Mesenchymal stem cell (in vitro differentiated cells and primary cell): ENCODE measurements around the gene GTF3A.

Source experiments
- DNase-seq: peaks from one replicate; pipeline ENCODE4 v3.0.0-alpha.2; 2013
- H2AFZ ChIP-seq: one replicate; pipeline ENCODE4 v1.6.1; 2013; ENCODE audit warnings: low read depth, mild to moderate bottlenecking, control low read depth, inconsistent platforms, low read length, moderate library complexity
- H2AK5ac ChIP-seq: 2 replicates; pipeline ENCODE4 v1.6.1; 2013; ENCODE audit warnings: low read length, moderate library complexity, mild to moderate bottlenecking, inconsistent platforms; ENCODE audit not compliant: severe bottlenecking
- H2BK120ac ChIP-seq: one replicate; pipeline ENCODE4 v1.6.1; 2013; ENCODE audit warnings: low read depth, mild to moderate bottlenecking, inconsistent platforms, low read length, moderate library complexity
- H2BK12ac ChIP-seq, 2 experiments: one replicate each; pipeline ENCODE4 v1.6.1; 2013; ENCODE audit warnings: inconsistent platforms in 2 of 2, low read length in 2 of 2, mild to moderate bottlenecking in 2 of 2, moderate library complexity in 2 of 2, control low read depth in 1 of 2
- H2BK15ac ChIP-seq: one replicate; pipeline ENCODE4 v1.6.1; 2013; ENCODE audit warnings: mild to moderate bottlenecking, low read depth, inconsistent platforms; ENCODE audit not compliant: poor library complexity, severe bottlenecking
- H2BK5ac ChIP-seq: 2 replicates; pipeline ENCODE4 v1.6.1; 2013; ENCODE audit warnings: low read depth, mild to moderate bottlenecking, low read length, control low read depth, inconsistent platforms; ENCODE audit not compliant: poor library complexity, severe bottlenecking
- H3K14ac ChIP-seq, 2 experiments: one replicate each; pipeline ENCODE4 v1.6.1; 2013; ENCODE audit warnings: inconsistent platforms in 2 of 2, low read length in 2 of 2, control low read depth in 1 of 2, mild to moderate bottlenecking in 1 of 2, moderate library complexity in 1 of 2
- H3K18ac ChIP-seq, 2 experiments: one replicate each; pipeline ENCODE4 v1.6.1; 2013; ENCODE audit warnings: inconsistent platforms in 2 of 2, low read length in 2 of 2, control low read depth in 1 of 2, low read depth in 1 of 2, mild to moderate bottlenecking in 1 of 2
- H3K23ac ChIP-seq, 2 experiments: one replicate each; pipeline ENCODE4 v1.6.1; 2013; ENCODE audit warnings: inconsistent platforms in 2 of 2, low read length in 2 of 2, mild to moderate bottlenecking in 2 of 2, moderate library complexity in 2 of 2, control low read depth in 1 of 2
- H3K27ac ChIP-seq: 2 replicates; pipeline ENCODE4 v1.5.1; 2013; ENCODE audit warnings: mild to moderate bottlenecking, moderate library complexity, low read length, control low read depth, inconsistent platforms; ENCODE audit not compliant: poor library complexity, severe bottlenecking
- H3K27me3 ChIP-seq, 2 experiments: 2 replicates each; pipeline versions ENCODE4 v1.6.1 to v1.7.0; 2013; ENCODE audit warnings: low read length in 2 of 2, mild to moderate bottlenecking in 2 of 2, moderate library complexity in 2 of 2, control low read depth in 1 of 2, inconsistent platforms in 1 of 2; ENCODE audit not compliant: control insufficient read depth in 1 of 2, insufficient read depth in 1 of 2
- H3K36me3 ChIP-seq, 2 experiments: 2 replicates each; pipeline versions ENCODE4 v1.6.1 to v1.7.0; 2013; ENCODE audit warnings: low read length in 2 of 2, control low read depth in 1 of 2, inconsistent platforms in 1 of 2, low read depth in 1 of 2, mild to moderate bottlenecking in 1 of 2; ENCODE audit not compliant: insufficient read depth in 2 of 2, control insufficient read depth in 1 of 2
- H3K4ac ChIP-seq, 2 experiments: one replicate each; pipeline ENCODE4 v1.6.1; 2013; ENCODE audit warnings: inconsistent platforms in 2 of 2, low read length in 2 of 2, mild to moderate bottlenecking in 2 of 2, moderate library complexity in 2 of 2, control low read depth in 1 of 2, low read depth in 1 of 2
- H3K4me1 ChIP-seq: 2 replicates; pipeline ENCODE4 v1.6.1; 2013; ENCODE audit warnings: low read depth, low read length, control low read depth; ENCODE audit not compliant: control insufficient read depth, insufficient read depth
- H3K4me2 ChIP-seq: 2 replicates; pipeline ENCODE4 v1.6.1; 2013; ENCODE audit warnings: low read length, mild to moderate bottlenecking, inconsistent platforms; ENCODE audit not compliant: poor library complexity, severe bottlenecking
- H3K4me3 ChIP-seq, 2 experiments: 2 replicates each; pipeline versions ENCODE4 v1.5.1 to v1.7.0; 2013; ENCODE audit warnings: low read length in 2 of 2, mild to moderate bottlenecking in 2 of 2, control low read depth in 1 of 2, low read depth in 1 of 2; ENCODE audit not compliant: insufficient read depth in 1 of 2
- H3K79me1 ChIP-seq: replicated peaks from 2 replicates; pipeline ENCODE4 v1.6.1; 2013; ENCODE audit warnings: mild to moderate bottlenecking, control low read depth, low read length, inconsistent platforms; ENCODE audit not compliant: poor library complexity, severe bottlenecking
- H3K9ac ChIP-seq: 2 replicates; pipeline ENCODE4 v1.7.0; 2013; ENCODE audit warnings: mild to moderate bottlenecking, low read length, moderate library complexity
- H3K9me3 ChIP-seq: 2 replicates; pipeline ENCODE4 v1.7.0; 2013; ENCODE audit warnings: mild to moderate bottlenecking, low read length; ENCODE audit not compliant: control insufficient read depth
- H4K8ac ChIP-seq: one replicate; pipeline ENCODE4 v1.6.1; 2013; ENCODE audit warnings: inconsistent platforms, mild to moderate bottlenecking, low read length, moderate library complexity
- H4K91ac ChIP-seq: one replicate; pipeline ENCODE4 v1.6.1; 2013; ENCODE audit warnings: mild to moderate bottlenecking, low read length, inconsistent platforms
- WGBS: methylation state at CpG from one replicate; pipeline ENCODE4 v1.1.7; 2013; ENCODE audit warnings: mixed read lengths; 5-methylcytosine and 5-hydroxymethylcytosine counted together

The GTF3A gene

DNA sequence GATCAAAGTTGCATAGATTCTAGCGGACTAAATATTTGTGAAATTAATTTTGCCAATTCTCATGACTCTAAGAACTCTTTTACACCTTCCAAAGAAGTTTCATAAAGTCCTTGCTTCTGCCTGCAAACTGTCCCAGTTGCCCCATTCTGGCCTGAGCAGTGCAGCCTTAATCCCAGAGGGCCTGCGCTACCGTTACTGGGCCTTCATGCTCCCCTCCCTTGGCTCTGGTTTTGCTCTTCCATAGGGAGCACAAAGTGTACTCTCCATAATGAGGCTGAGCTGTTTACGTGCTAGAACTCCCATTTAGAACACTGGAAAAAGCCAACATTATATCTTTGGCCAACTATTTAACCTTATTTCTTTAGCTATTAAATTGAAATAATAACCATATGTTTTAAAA lies 23.9 kb downstream of the GTF3A start:
- Histone ChIP-seq H3K9ac (peak overlapping the region; percentile 40), H2AK5ac (no peak overlapping the region), H2AFZ (no peak overlapping the region), H3K14ac (no peak overlapping the region), H3K27ac (no peak overlapping the region), H2BK120ac (no peak overlapping the region), H3K4ac (no peak overlapping the region), H3K4me2 (no peak overlapping the region), H3K18ac (no peak overlapping the region), H3K4me1 (peaks cover 7% of the 10 kb centered on the region), H3K79me1 (peaks cover 6% of the 10 kb centered on the region), H3K23ac (no peak overlapping the region), H3K9me3 (no peaks in the 10 kb centered on the region), H3K36me3 (peaks cover 0 to 7% of the 10 kb centered on the region in 2 experiments), H3K4me3 (peak overlapping the region in 1 of 2 experiments; percentile 92), H2BK15ac (no peak overlapping the region), H4K91ac (no peak overlapping the region), H3K27me3 (no peaks in the 10 kb centered on the region), H4K8ac (no peak overlapping the region), H2BK12ac (no peak overlapping the region), H2BK5ac (no peak overlapping the region)
- 91% methylated on average over 3 of the region's 4 CpGs for WGBS
- no peak for DNase-seq

DNA sequence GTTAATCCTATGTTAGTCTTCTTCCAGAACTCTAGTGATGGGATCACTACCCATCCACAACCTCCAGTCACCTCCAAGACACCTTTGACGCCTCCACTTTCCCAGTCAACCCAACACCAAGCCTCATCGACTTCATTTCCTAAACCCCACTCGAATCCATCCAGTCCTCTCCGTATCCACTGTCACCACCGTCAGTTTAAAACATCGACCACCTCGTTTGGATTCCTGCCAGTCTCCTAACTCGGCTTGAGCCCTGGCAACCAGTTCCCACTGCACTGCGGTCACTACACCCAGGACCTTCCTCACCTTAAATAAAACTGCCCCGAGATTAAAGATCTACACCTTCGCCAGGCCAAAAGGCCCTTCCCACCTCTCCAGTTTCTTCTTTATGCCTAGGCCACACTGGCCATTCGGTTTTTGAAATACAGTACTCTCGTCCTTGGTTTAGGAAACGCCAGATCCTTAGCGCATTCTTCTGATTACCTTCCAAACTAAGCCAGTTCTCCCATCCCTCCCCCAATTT lies 24.7 kb downstream of the GTF3A start:
- H3K23ac ChIP-seq, result no peak overlapping the region
- H3K4me2 ChIP-seq, result peak overlapping the region; percentile 69
- no peak for DNase-seq
- H3K79me1 ChIP-seq, result peaks cover 6% of the 10 kb centered on the region
- WGBS, result 79% methylated on average over 15 of the region's 15 CpGs
- peak overlapping the region; percentile 95 for H3K27ac ChIP-seq
- H3K36me3 ChIP-seq, result peaks cover 0 to 6% of the 10 kb centered on the region in 2 experiments
- H3K9ac ChIP-seq, result peak overlapping the region; percentile 96
- no peaks in the 10 kb centered on the region for H3K9me3 ChIP-seq
- no peak overlapping the region for H2BK12ac ChIP-seq
- peak overlapping the region in 1 of 2 experiments; percentile 63 for H3K18ac ChIP-seq
- H3K14ac ChIP-seq, result no peak overlapping the region
- no peak overlapping the region for H2BK15ac ChIP-seq
- H3K27me3 ChIP-seq, result no peaks in the 10 kb centered on the region
- peak overlapping the region; percentile 81 for H4K8ac ChIP-seq
- H2BK5ac ChIP-seq, result no peak overlapping the region
- H3K4ac ChIP-seq, result peak overlapping the region in 1 of 2 experiments; percentile 24
- no peak overlapping the region for H2BK120ac ChIP-seq
- peaks cover 7% of the 10 kb centered on the region for H3K4me1 ChIP-seq
- H4K91ac ChIP-seq, result peak overlapping the region; percentile 35
- peak overlapping the region in 1 of 2 experiments; percentile 92 for H3K4me3 ChIP-seq
- H2AK5ac ChIP-seq, result peak overlapping the region; percentile 88
- no peak overlapping the region for H2AFZ ChIP-seq

DNA sequence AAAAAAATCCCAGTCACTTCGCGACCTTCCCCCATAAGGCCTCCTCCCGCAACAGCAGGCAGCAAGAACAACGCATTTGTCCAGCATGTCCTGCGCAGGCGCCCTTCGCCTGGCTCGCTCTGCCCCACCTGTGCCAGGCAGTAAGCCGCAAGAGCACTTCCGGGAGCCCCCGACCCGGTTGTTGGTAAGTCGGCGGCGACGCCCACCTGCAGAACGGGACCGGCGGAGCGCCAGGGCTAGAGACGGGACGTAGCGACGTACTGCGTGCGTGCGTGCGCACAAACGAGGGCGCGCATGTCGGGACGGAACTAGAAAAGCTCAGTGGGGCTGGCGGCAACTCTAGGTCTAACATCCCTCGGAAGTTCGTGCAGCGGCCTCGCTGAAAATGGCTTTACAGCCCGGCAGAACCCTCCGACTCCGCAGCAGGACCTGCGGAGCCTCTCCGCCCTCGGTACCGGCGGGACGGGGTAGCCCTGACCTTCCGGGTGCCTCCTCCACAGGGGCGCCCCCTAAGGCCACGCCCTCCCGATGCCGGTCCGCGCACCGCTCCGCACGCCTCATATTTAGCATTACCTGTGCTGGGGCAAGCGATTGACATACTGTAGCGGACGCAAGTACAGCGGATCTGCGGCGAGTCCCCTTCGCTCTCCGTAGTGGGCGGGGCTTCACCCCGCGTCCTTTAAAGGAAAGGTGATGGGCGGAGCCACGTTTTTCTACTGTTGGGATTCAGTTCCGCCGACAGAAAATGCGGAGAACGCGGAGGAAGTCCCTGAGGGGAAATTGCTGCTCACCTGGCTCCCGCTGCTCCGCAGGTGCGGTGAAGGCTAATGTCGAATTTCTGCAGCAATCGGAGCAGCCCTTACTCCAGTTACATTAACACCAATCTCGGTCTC lies 25.8 kb downstream of the GTF3A start, which contains the start of gene MTIF3:
MTIF3 (minus strand) TSS at position 629 of the 893 bp plus-strand sequence. CDS start 10,116 bp downstream, outside the sequence.
- H3K9ac ChIP-seq, result peak within 1 kb of the TSS; percentile 96
- H2AK5ac ChIP-seq, result peak within 1 kb of the TSS; percentile 88
- H4K91ac ChIP-seq, result peak within 1 kb of the TSS; percentile 99
- under 1% methylated on average over 79 of the region's 81 CpGs for WGBS
- H3K4ac ChIP-seq, result peak within 1 kb of the TSS; percentile 86 to 99
- peaks cover 7% of the 10 kb centered on the region for H3K4me1 ChIP-seq
- peak within 1 kb of the TSS; percentile 51 for H2BK120ac ChIP-seq
- no peaks in the 10 kb centered on the region for H3K9me3 ChIP-seq
- H3K27me3 ChIP-seq, result no peaks in the 10 kb centered on the region
- H3K14ac ChIP-seq, result peak within 1 kb of the TSS in 1 of 2 experiments; percentile 96
- H2BK12ac ChIP-seq, result no peak within 1 kb of the TSS
- peak within 1 kb of the TSS; percentile 95 for H3K27ac ChIP-seq
- H3K79me1 ChIP-seq, result peaks cover 4% of the 10 kb centered on the region
- H3K18ac ChIP-seq, result peak within 1 kb of the TSS; percentile 93 to 99
- peak within 1 kb of the TSS; percentile 92 for H2BK5ac ChIP-seq
- H3K36me3 ChIP-seq, result no peaks in the 10 kb centered on the region
- peak within 1 kb of the TSS; percentile 73 to 92 for H3K4me3 ChIP-seq
- H2BK15ac ChIP-seq, result peak within 1 kb of the TSS; percentile 95
- H4K8ac ChIP-seq, result peak within 1 kb of the TSS; percentile 99
- H2AFZ ChIP-seq, result peak within 1 kb of the TSS; percentile 91
- peak within 1 kb of the TSS; percentile 85 for H3K4me2 ChIP-seq
- peak; percentile 92 for DNase-seq
- no peak within 1 kb of the TSS for H3K23ac ChIP-seq

DNA sequence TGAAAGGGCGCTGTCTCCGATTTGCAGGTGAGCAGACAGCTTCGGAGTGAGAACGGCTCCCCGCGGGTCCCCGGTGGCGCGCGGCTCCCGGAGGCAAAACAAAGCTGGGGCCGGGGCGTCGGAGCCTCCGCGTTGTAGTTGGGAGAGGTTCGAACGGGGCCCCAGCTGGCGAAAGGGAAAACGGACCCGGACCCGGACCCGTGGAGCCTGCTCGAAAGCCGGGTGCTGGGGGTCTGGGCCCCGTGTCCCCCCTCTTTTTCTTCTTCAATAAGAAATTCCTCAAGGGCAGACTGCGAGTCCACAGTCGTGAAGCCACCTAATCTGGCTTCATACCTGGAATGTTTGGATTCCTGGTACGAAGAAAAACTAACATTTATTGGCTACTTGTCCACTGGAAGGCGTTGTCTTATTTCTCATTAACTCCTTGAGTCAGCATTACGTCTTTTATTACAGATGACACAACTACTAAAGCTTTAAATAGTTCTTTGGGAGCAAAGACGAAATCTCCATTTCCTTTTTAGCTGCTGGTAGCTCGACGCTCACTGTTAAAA lies 26.6 kb downstream of the GTF3A start:
- peak; percentile 76 for DNase-seq
- H3K4me2 ChIP-seq, result peak overlapping the region; percentile 85
- no peak overlapping the region for H3K23ac ChIP-seq
- H4K91ac ChIP-seq, result no peak overlapping the region
- no peak overlapping the region for H2BK120ac ChIP-seq
- H3K27me3 ChIP-seq, result no peaks in the 10 kb centered on the region
- H3K79me1 ChIP-seq, result no peaks in the 10 kb centered on the region
- H2BK15ac ChIP-seq, result no peak overlapping the region
- no peak overlapping the region for H3K18ac ChIP-seq
- H2AFZ ChIP-seq, result peak overlapping the region; percentile 18
- H3K9me3 ChIP-seq, result no peaks in the 10 kb centered on the region
- WGBS, result 3% methylated on average over 18 of the region's 34 CpGs
- peaks cover 9% of the 10 kb centered on the region for H3K4me1 ChIP-seq
- no peak overlapping the region for H2BK12ac ChIP-seq
- peak overlapping the region; percentile 95 for H3K27ac ChIP-seq
- H3K4me3 ChIP-seq, result peak overlapping the region; percentile 73 to 92
- H3K9ac ChIP-seq, result peak overlapping the region; percentile 96
- H3K36me3 ChIP-seq, result no peaks in the 10 kb centered on the region
- H3K4ac ChIP-seq, result no peak overlapping the region
- H2BK5ac ChIP-seq, result no peak overlapping the region
- peak overlapping the region; percentile 27 for H4K8ac ChIP-seq
- no peak overlapping the region for H2AK5ac ChIP-seq
- no peak overlapping the region for H3K14ac ChIP-seq
